GM06990 (cell line): Measurements from ENCODE around the gene RTF1.

Source experiments
- DNase-seq: peaks from one replicate; pipeline ENCODE4 v3.0.0-alpha.2; 2011; ENCODE audit not compliant: insufficient read length; ENCODE audit errors: extremely low read depth
- H3K27me3 ChIP-seq: replicated peaks from 2 replicates; pipeline ENCODE4 v1.6.0; 2011; ENCODE audit warnings: low read length; ENCODE audit not compliant: control insufficient read depth, insufficient read depth
- H3K36me3 ChIP-seq: 2 replicates; pipeline ENCODE4 v1.5.1; 2011; ENCODE audit warnings: low read length; ENCODE audit not compliant: control insufficient read depth, insufficient read depth
- H3K4me3 ChIP-seq: replicated peaks from 2 replicates; pipeline ENCODE4 v1.5.1; 2011; ENCODE audit warnings: low read depth, mild to moderate bottlenecking, control low read depth, low read length
- CTCF ChIP-seq: IDR thresholded peaks from 2 replicates; pipeline ENCODE4 v1.5.1; 2011; ENCODE audit warnings: low read length, control low read depth, mild to moderate bottlenecking, inconsistent platforms; ENCODE audit not compliant: insufficient read depth, poor library complexity, severe bottlenecking

Gene RTF1

GRCh38 chr15:41480396-41481140 lies 63.7 kb downstream of the RTF1 start:
- H3K4me3 ChIP-seq, result no peak overlapping the region
- DNase-seq, result no peak
- H3K36me3 ChIP-seq, result peaks cover 23% of the 10 kb centered on the region
- TF ChIP-seq CTCF, result no peak
- no peaks in the 10 kb centered on the region for H3K27me3 ChIP-seq

GRCh38 chr15:41482110-41482877 lies 65.4 kb downstream of the RTF1 start:
- no peak for DNase-seq
- peaks cover 15% of the 10 kb centered on the region for H3K36me3 ChIP-seq
- H3K27me3 ChIP-seq, result no peaks in the 10 kb centered on the region
- no peak for TF ChIP-seq CTCF
- no peak overlapping the region for H3K4me3 ChIP-seq

- H3K36me3 ChIP-seq, result peaks cover 14% of the 10 kb centered on the region
- no peak for DNase-seq
- no peak for TF ChIP-seq CTCF
- no peaks in the 10 kb centered on the region for H3K27me3 ChIP-seq
- H3K4me3 ChIP-seq, result no peak overlapping the region
Observed at GRCh38 chr15:41483115-41483514, 66.2 kb downstream of the RTF1 start.

- DNase-seq, result no peak
- Histone ChIP-seq H3K36me3 (peaks cover 14% of the 10 kb centered on the region), H3K4me3 (no peak overlapping the region), H3K27me3 (no peaks in the 10 kb centered on the region)
- no peak for TF ChIP-seq CTCF
Observed at GRCh38 chr15:41483519-41483918, 66.6 kb downstream of the RTF1 start.

- TF ChIP-seq CTCF, result no peak
- Histone ChIP-seq H3K36me3 (peaks cover 10% of the 10 kb centered on the region), H3K4me3 (no peak overlapping the region), H3K27me3 (no peaks in the 10 kb centered on the region)
- no peak for DNase-seq
Observed at GRCh38 chr15:41484937-41485625, 68.2 kb downstream of the RTF1 start.
